Measurements from ENCODE around the gene GALM. TPM values are rescaled to one million over a fixed set of nuclear protein-coding genes. Genes with fewer than 3 reads are reported as not detected.

The GALM gene
- total RNA-seq, 6 experiments from 2014 or later, result 26.2 to 47.9 (median 36.7) TPM

- 77% methylated on average over 3 of the region's 3 CpGs for WGBS (ENCODE audit: insufficient coverage, low coverage, low lambda C conversion rate, missing lambda C conversion rate)
- Histone ChIP-seq H3K27ac (no peak overlapping the region), H3K27me3 (no peaks in the 10 kb centered on the region), H3K4me1 (peaks cover 0 to 68% (median 23%) of the 10 kb centered on the region in 4 donors), H3K36me3 (peaks cover 0 to 64% (median 39%) of the 10 kb centered on the region in 4 donors), H3K4me3 (no peak overlapping the region), H3K9me3 (no peaks in the 10 kb centered on the region)
- intact Hi-C loops (cut with DNase I), result no loop called here
- TF ChIP-seq CTCF (IDR thresholded peaks at IDR 0.05), result no peak
- no peak for TF ChIP-seq POLR2A (IDR thresholded peaks at IDR 0.05)
- ATAC-seq (no peak), DNase-seq (no peak)
These were observed 77.9 kb downstream of the GALM start for GRCh38 chr2:38743672-38744398.

GRCh38 chr2:38744399-38744780 is 78.5 kb downstream of the GALM start:
- Histone ChIP-seq H3K27ac (no peak overlapping the region), H3K4me3 (no peak overlapping the region), H3K9me3 (no peaks in the 10 kb centered on the region), H3K27me3 (no peaks in the 10 kb centered on the region), H3K4me1 (peaks cover 0 to 74% (median 25%) of the 10 kb centered on the region in 4 donors), H3K36me3 (peaks cover 0 to 70% (median 42%) of the 10 kb centered on the region in 4 donors)
- intact Hi-C loops (cut with DNase I), result no loop called here
- WGBS (ENCODE audit: insufficient coverage, low coverage, low lambda C conversion rate, missing lambda C conversion rate), result 29% methylated on average over 2 of the region's 2 CpGs
- DNase-seq (no peak), ATAC-seq (no peak)
- no peak for TF ChIP-seq CTCF (IDR thresholded peaks at IDR 0.05)
- TF ChIP-seq POLR2A (IDR thresholded peaks at IDR 0.05), result no peak

- Histone ChIP-seq H3K27ac (no peak overlapping the region), H3K9me3 (no peaks in the 10 kb centered on the region), H3K36me3 (peaks cover 0 to 76% (median 42%) of the 10 kb centered on the region in 4 donors), H3K27me3 (no peaks in the 10 kb centered on the region), H3K4me3 (no peak overlapping the region), H3K4me1 (peaks cover 0 to 80% (median 27%) of the 10 kb centered on the region in 4 donors)
- no peak for DNase-seq
- no peak for ATAC-seq
- 85% methylated on average over 5 of the region's 9 CpGs for WGBS (ENCODE audit: insufficient coverage, low coverage, low lambda C conversion rate, missing lambda C conversion rate)
- intact Hi-C loops (cut with DNase I), result no loop called here
- no peak for TF ChIP-seq CTCF (IDR thresholded peaks at IDR 0.05)
These were observed 79.4 kb downstream of the GALM start for GRCh38 chr2:38745267-38745666.

GRCh38 chr2:38747007-38747424 is 81.1 kb downstream of the GALM start:
- Histone ChIP-seq H3K9me3 (no peaks in the 10 kb centered on the region), H3K27me3 (no peaks in the 10 kb centered on the region), H3K27ac (no peak overlapping the region), H3K36me3 (peaks cover 0 to 76% (median 40%) of the 10 kb centered on the region in 4 donors), H3K4me1 (peaks cover 0 to 77% (median 27%) of the 10 kb centered on the region in 4 donors), H3K4me3 (no peak overlapping the region)
- 40% methylated on average over 4 of the region's 4 CpGs for WGBS (ENCODE audit: insufficient coverage, low coverage, low lambda C conversion rate, missing lambda C conversion rate)
- ATAC-seq (no peak), DNase-seq (no peak)
- no peak for TF ChIP-seq POLR2A (IDR thresholded peaks at IDR 0.05)
- TF ChIP-seq CTCF (IDR thresholded peaks at IDR 0.05), result no peak
- intact Hi-C loops (cut with DNase I), result no loop called here

Measured in right lobe of liver (tissue), 6 donors.